Progenitor cell of endocrine pancreas (in vitro differentiated cells): ENCODE data around the gene TEKT2. TPM values are rescaled to one million over a fixed set of nuclear protein-coding genes. Genes with fewer than 3 reads are reported as not detected.
A peak's percentile ranks its signal among the peaks of the same experiment; 100 is the strongest.

Experiments
- DNase-seq: peaks from one replicate; pipeline ENCODE4 v3.0.0; 2021; ENCODE audit warnings: low spot score; ENCODE audit not compliant: unreplicated experiment
- H3K27ac Mint-ChIP-seq: 2 replicates; pipeline ENCODE4 v1.8.0; 2021; ENCODE audit warnings: mild to moderate bottlenecking, moderate library complexity, mixed read lengths
- H3K27me3 Mint-ChIP-seq: 2 replicates; pipeline ENCODE4 v1.8.0; 2021; ENCODE audit warnings: mixed read lengths
- H3K36me3 Mint-ChIP-seq: 2 replicates; pipeline ENCODE4 v1.8.0; 2022; ENCODE audit warnings: mixed read lengths; ENCODE audit not compliant: insufficient read depth
- H3K4me1 Mint-ChIP-seq: 2 replicates; pipeline ENCODE4 v1.8.0; 2021; ENCODE audit warnings: low read depth, mixed read lengths
- H3K4me3 Mint-ChIP-seq: 2 replicates; pipeline ENCODE4 v1.8.0; 2021; ENCODE audit warnings: low read depth, mild to moderate bottlenecking, moderate library complexity, mixed read lengths
- H3K9me3 Mint-ChIP-seq: 2 replicates; pipeline ENCODE4 v1.8.0; 2021; ENCODE audit warnings: low read depth, mixed read lengths
- CTCF ChIP-seq: fragments of 200-600 bp; sonication (generic); IDR thresholded peaks from one replicate; pipeline ENCODE4 v1.5.0; 2021; ENCODE audit warnings: antibody characterized with exemption, mild to moderate bottlenecking; ENCODE audit not compliant: unreplicated experiment
- total RNA-seq: library from RNA; stranded (reverse); gene quantifications from 2 replicates; pipeline ENCODE4 v1.2.1, GENCODE V29; 2021

TEKT2 gene
- total RNA-seq, 1 donor from 2014 or later, result 20.2 TPM

GRCh38 chr1:36124404-36125128 lies 40.7 kb downstream of the TEKT2 start:
- no peak overlapping the region for H3K27ac Mint-ChIP-seq
- H3K9me3 Mint-ChIP-seq, result no peaks in the 10 kb centered on the region
- peak overlapping the region; percentile 63 for H3K4me3 Mint-ChIP-seq
- peaks cover 10% of the 10 kb centered on the region for H3K4me1 Mint-ChIP-seq
- H3K27me3 Mint-ChIP-seq, result peaks cover 46% of the 10 kb centered on the region
- H3K36me3 Mint-ChIP-seq, result no peaks in the 10 kb centered on the region
- DNase-seq, result no peak
- no peak for TF ChIP-seq CTCF

GRCh38 chr1:36125129-36125991 lies 41.5 kb downstream of the TEKT2 start, which contains the start of gene COL8A2:
TSS of gene COL8A2 (minus strand) at chr1:36125222. CDS start at chr1:36100242, 24,980 bp downstream.
- Mint-ChIP-seq H3K9me3 (no peaks in the 10 kb centered on the region), H3K4me1 (peaks cover 10% of the 10 kb centered on the region), H3K27me3 (peaks cover 43% of the 10 kb centered on the region), H3K4me3 (peak within 1 kb of the TSS; percentile 63), H3K36me3 (no peaks in the 10 kb centered on the region), H3K27ac (peak within 1 kb of the TSS; percentile 53)
- DNase-seq, result no peak
- no peak for TF ChIP-seq CTCF

GRCh38 chr1:36126005-36126716 lies 42.3 kb downstream of the TEKT2 start:
- peak overlapping the region; percentile 53 for H3K27ac Mint-ChIP-seq
- H3K9me3 Mint-ChIP-seq, result no peaks in the 10 kb centered on the region
- no peaks in the 10 kb centered on the region for H3K36me3 Mint-ChIP-seq
- H3K27me3 Mint-ChIP-seq, result peaks cover 43% of the 10 kb centered on the region
- no peak for DNase-seq
- H3K4me1 Mint-ChIP-seq, result peaks cover 10% of the 10 kb centered on the region
- no peak overlapping the region for H3K4me3 Mint-ChIP-seq
- TF ChIP-seq CTCF, result no peak

- peaks cover 39% of the 10 kb centered on the region for H3K27me3 Mint-ChIP-seq
- no peaks in the 10 kb centered on the region for H3K9me3 Mint-ChIP-seq
- H3K4me3 Mint-ChIP-seq, result no peak overlapping the region
- peaks cover 10% of the 10 kb centered on the region for H3K4me1 Mint-ChIP-seq
- no peaks in the 10 kb centered on the region for H3K36me3 Mint-ChIP-seq
- no peak for TF ChIP-seq CTCF
- no peak for DNase-seq
- no peak overlapping the region for H3K27ac Mint-ChIP-seq
Measured at GRCh38 chr1:36126797-36127500, 43.1 kb downstream of the TEKT2 start.
